SK-N-SH (cell line): ENCODE results near the gene CRYBG1.
A peak's percentile ranks its signal among the peaks of the same experiment; 100 is the strongest.

Experiments used
- MAX ChIP-seq: IDR thresholded peaks from 2 replicates; pipeline ENCODE4 v1.4.0; 2012; ENCODE audit warnings: low read depth
- RFX5 ChIP-seq: IDR thresholded peaks from 2 replicates; pipeline ENCODE4 v1.6.1; 2012; ENCODE audit warnings: mild to moderate bottlenecking, improper control_type of control experiment, low read length
- ZBTB33 ChIP-seq: IDR thresholded peaks from 2 replicates; pipeline ENCODE4 v1.4.0; 2012; ENCODE audit warnings: low read depth, borderline replicate concordance

GRCh38 chr6:106510090-106510970 is 149.8 kb downstream of the CRYBG1 start:
- TF ChIP-seq ZBTB33: no peak
- no peak for TF ChIP-seq RFX5
- TF ChIP-seq MAX: peak; percentile 73
